Left lobe of liver (tissue), 2 donors: Measurements from ENCODE around the gene CA10. TPM values are rescaled to one million over a fixed set of nuclear protein-coding genes. Genes with fewer than 3 reads are reported as not detected.

Source experiments
- ATAC-seq: fragments of 200-7000 bp; cut with Tn5 transposase; one replicate; pipeline ENCODE4 v1.9.1; 2020; ENCODE audit warnings: mild to moderate bottlenecking, moderate library complexity
- DNase-seq: peaks from one replicate; pipeline ENCODE4 v3.0.0-alpha.2; 2020; ENCODE audit warnings: low spot score
- total RNA-seq: library from RNA; stranded (reverse); gene quantifications from one replicate; pipeline ENCODE4 v1.2.1, GENCODE V29; 2021
- donor health status: DM: no; HTN: no; CAD: no; lungs with moderate emphysema.
- donor health status: DM: no; HTN: yes; CAD: no.

Gene CA10
- total RNA-seq, 1 donor from 2014 or later: not detected

- ATAC-seq: no peak
- DNase-seq: no peak
These were observed 109.5 kb downstream of the CA10 start for GRCh38 chr17:52049051-52049450.

- DNase-seq (no peak), ATAC-seq (no peak)
These were observed 110.2 kb downstream of the CA10 start for GRCh38 chr17:52048137-52048898.

GRCh38 chr17:52047086-52047485 lies 111.4 kb downstream of the CA10 start:
- ATAC-seq (no peak), DNase-seq (no peak)

- DNase-seq (no peak), ATAC-seq (no peak)
These were observed 117.3 kb downstream of the CA10 start for GRCh38 chr17:52041123-52041617.

- DNase-seq (no peak), ATAC-seq (no peak)
These were observed 122.1 kb downstream of the CA10 start for GRCh38 chr17:52036416-52036815.

GRCh38 chr17:52035336-52035915 lies 123.1 kb downstream of the CA10 start:
- no peak for ATAC-seq
- DNase-seq: no peak

GRCh38 chr17:52032454-52032853 lies 126.1 kb downstream of the CA10 start:
- DNase-seq (no peak), ATAC-seq (no peak)

GRCh38 chr17:52030052-52030451 lies 128.5 kb downstream of the CA10 start:
- no peak for DNase-seq
- no peak for ATAC-seq

GRCh38 chr17:52027620-52028295 lies 130.8 kb downstream of the CA10 start:
- DNase-seq: no peak
- no peak for ATAC-seq

- ATAC-seq (no peak), DNase-seq (no peak)
These were observed 131.4 kb downstream of the CA10 start for GRCh38 chr17:52027081-52027480.

- no peak for ATAC-seq
These were observed 132.4 kb downstream of the CA10 start for GRCh38 chr17:52026075-52026474.

GRCh38 chr17:52025236-52025635 lies 133.3 kb downstream of the CA10 start:
- ATAC-seq: no peak
- DNase-seq: no peak

More at GRCh38 chr17:52026075-52026474, 132.4 kb downstream of the CA10 start:
- DNase-seq: no peak

GRCh38 chr17:52024300-52024870 lies 134.1 kb downstream of the CA10 start:
- no peak for DNase-seq
- ATAC-seq: no peak

GRCh38 chr17:52011064-52011463 lies 147.4 kb downstream of the CA10 start:
- DNase-seq (no peak), ATAC-seq (no peak)

GRCh38 chr17:51999654-52000053 lies 158.9 kb downstream of the CA10 start:
- ATAC-seq (no peak), DNase-seq (no peak)

- ATAC-seq: no peak
- no peak for DNase-seq
These were observed 160.8 kb downstream of the CA10 start for GRCh38 chr17:51997723-51998122.

- no peak for ATAC-seq
- no peak for DNase-seq
These were observed 162.6 kb downstream of the CA10 start for GRCh38 chr17:51995797-51996403.

GRCh38 chr17:51992864-51993416 lies 165.6 kb downstream of the CA10 start:
- ATAC-seq (no peak), DNase-seq (no peak)

GRCh38 chr17:51971121-51971520 lies 187.4 kb downstream of the CA10 start:
- ATAC-seq (no peak), DNase-seq (no peak)

GRCh38 chr17:51961689-51962088 lies 196.8 kb downstream of the CA10 start:
- ATAC-seq (no peak), DNase-seq (no peak)

GRCh38 chr17:51957786-51958185 lies 200.7 kb downstream of the CA10 start:
- no peak for ATAC-seq
- DNase-seq: no peak
